ENCODE measurements around the gene CNOT6. TPM values are rescaled to one million over a fixed set of nuclear protein-coding genes. Genes with fewer than 3 reads are reported as not detected.

CNOT6 gene
- total RNA-seq, 1 experiment from 2014 or later, result 59.1 TPM

DNA sequence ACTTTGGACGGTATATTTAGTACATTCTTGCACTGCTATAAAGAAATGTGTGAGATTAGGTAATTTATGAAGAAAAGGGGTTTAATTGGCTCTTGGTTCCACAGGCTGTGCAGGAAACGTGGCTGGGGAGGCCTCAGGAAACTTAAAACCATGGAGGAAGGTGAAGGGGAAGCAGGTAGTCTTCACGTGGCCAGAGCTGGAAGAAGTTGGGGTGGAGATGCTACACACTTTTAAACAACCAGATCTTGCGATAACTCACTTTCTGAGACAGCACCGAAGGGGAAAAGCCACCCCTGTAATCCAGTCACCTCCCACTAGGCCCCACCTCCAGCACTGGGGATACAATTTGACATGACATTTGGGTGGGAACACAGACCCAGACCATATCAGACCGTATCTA is 13.5 kb downstream of the CNOT6 start:
- TF ChIP-seq POLR2AphosphoS5 (IDR thresholded peaks at IDR 0.05; ENCODE audit: low read depth, low read length) (no peak), JUND (IDR thresholded peaks at IDR 0.05) (no peak), EGR1 (IDR thresholded peaks at IDR 0.05; ENCODE audit: low read depth) (no peak), SIN3A (IDR thresholded peaks at IDR 0.05; ENCODE audit: low read depth) (no peak), CEBPB (IDR thresholded peaks at IDR 0.05; ENCODE audit: low read depth) (no peak), ZFX (IDR thresholded peaks at IDR 0.05) (no peak), ELF1 (IDR thresholded peaks at IDR 0.05; ENCODE audit: borderline replicate concordance, low read depth) (no peak), SP1 (IDR thresholded peaks at IDR 0.05; ENCODE audit: low read depth) (no peak), POLR2A (IDR thresholded peaks at IDR 0.05; ENCODE audit: borderline replicate concordance, extremely low read depth, insufficient read depth, insufficient read length) (no peak), SRF (IDR thresholded peaks at IDR 0.05; ENCODE audit: low read depth) (no peak), TCF7L2 (IDR thresholded peaks at IDR 0.05; ENCODE audit: borderline replicate concordance, extremely low read depth, insufficient read depth, insufficient read length) (no peak)
- TF ChIP-seq, protein P1, sequence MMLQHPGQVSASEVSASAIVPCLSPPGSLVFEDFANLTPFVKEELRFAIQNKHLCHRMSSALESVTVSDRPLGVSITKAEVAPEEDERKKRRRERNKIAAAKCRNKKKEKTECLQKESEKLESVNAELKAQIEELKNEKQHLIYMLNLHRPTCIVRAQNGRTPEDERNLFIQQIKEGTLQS (IDR thresholded peaks at IDR 0.05), result no peak

DNA sequence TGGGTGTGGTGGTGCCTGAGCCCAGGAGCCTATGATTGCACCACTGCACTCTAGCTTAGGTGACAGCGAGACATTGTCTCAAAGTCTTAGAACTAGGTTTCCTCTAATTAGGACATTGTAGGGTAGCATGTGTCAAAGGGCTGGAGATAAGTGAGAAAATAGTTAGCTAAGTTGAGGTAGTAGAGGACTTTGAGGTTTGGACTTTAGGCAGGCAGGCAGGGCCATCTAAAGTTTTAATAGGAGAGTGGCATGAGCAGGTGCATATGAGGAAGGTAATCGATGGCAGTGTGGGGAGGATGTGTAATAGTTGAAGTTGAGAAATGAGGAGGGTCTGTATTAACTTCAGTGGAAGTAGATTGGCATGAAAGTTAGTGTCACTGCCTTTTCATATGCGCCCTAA is 21.1 kb downstream of the CNOT6 start:
- ChIA-PET CTCF (no interaction called here), POLR2A (no interaction called here), RAD21 (ENCODE audit: low non-redundant PET in 1 of 2, low total read pairs in 2 of 2, uncharacterized antibody in 2 of 2, unreplicated experiment in 2 of 2) (no interaction called here)
- H3K4me1 ChIP-seq (ENCODE audit: control insufficient read depth in 1 of 2, insufficient read depth in 2 of 2, low read length in 2 of 2), result no peaks in the 10 kb centered on the region
- intact Hi-C loops (cut with micrococcal nuclease), result no loop called here
- BruUV-seq (replicated peaks), result no TSS peak
- no peaks in the 10 kb centered on the region for H3K9me2 ChIP-seq (ENCODE audit: insufficient read depth)
- peaks cover 81% of the 10 kb centered on the region for H3K79me2 ChIP-seq (ENCODE audit: insufficient read depth, low read length)
- DNase-seq (ENCODE audit: low read depth, low spot score) (no peak), ATAC-seq (no peak)
- H3K4me2 ChIP-seq (ENCODE audit: low read length), result no peak overlapping the region
- H3K9me3 ChIP-seq (ENCODE audit: control insufficient read depth in 1 of 2, insufficient read depth in 1 of 2, low read depth in 1 of 2, low read length in 2 of 2), result no peaks in the 10 kb centered on the region
- no peaks in the 10 kb centered on the region for H4K20me1 ChIP-seq (ENCODE audit: insufficient read depth)
- H2AFZ ChIP-seq (ENCODE audit: low read depth, low read length, poor library complexity, severe bottlenecking), result no peak overlapping the region
- no peak overlapping the region for H3K4me3 ChIP-seq (replicated peaks in 1 of 2; ENCODE audit: low read depth in 1 of 2, low read length in 2 of 2)
- H3K36me3 ChIP-seq (ENCODE audit: control insufficient read depth in 1 of 2, insufficient read depth in 2 of 2, low read length in 2 of 2), result no peaks in the 10 kb centered on the region
- no peak overlapping the region for H3K9ac ChIP-seq (ENCODE audit: low read length)
- no peaks in the 10 kb centered on the region for H3K27me3 ChIP-seq (ENCODE audit: insufficient read depth, low read length)
- H3K27ac ChIP-seq (ENCODE audit: low read depth, low read length), result no peak overlapping the region
- TF ChIP-seq, protein P2, sequence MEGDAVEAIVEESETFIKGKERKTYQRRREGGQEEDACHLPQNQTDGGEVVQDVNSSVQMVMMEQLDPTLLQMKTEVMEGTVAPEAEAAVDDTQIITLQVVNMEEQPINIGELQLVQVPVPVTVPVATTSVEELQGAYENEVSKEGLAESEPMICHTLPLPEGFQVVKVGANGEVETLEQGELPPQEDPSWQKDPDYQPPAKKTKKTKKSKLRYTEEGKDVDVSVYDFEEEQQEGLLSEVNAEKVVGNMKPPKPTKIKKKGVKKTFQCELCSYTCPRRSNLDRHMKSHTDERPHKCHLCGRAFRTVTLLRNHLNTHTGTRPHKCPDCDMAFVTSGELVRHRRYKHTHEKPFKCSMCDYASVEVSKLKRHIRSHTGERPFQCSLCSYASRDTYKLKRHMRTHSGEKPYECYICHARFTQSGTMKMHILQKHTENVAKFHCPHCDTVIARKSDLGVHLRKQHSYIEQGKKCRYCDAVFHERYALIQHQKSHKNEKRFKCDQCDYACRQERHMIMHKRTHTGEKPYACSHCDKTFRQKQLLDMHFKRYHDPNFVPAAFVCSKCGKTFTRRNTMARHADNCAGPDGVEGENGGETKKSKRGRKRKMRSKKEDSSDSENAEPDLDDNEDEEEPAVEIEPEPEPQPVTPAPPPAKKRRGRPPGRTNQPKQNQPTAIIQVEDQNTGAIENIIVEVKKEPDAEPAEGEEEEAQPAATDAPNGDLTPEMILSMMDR (IDR thresholded peaks at IDR 0.05 in 2 of 3, conservative IDR thresholded peaks at IDR 0.05 in 1 of 3; ENCODE audit: borderline replicate concordance in 1 of 3, insufficient read depth in 1 of 3, low read depth in 2 of 3, low read length in 2 of 3), result no peak
- TF ChIP-seq SP1 (IDR thresholded peaks at IDR 0.05; ENCODE audit: low read depth) (no peak), POLR2AphosphoS5 (IDR thresholded peaks at IDR 0.05; ENCODE audit: low read depth, low read length) (no peak), TCF7L2 (IDR thresholded peaks at IDR 0.05; ENCODE audit: borderline replicate concordance, extremely low read depth, insufficient read depth, insufficient read length) (no peak), CEBPB (IDR thresholded peaks at IDR 0.05; ENCODE audit: low read depth) (no peak), RAD21 (IDR thresholded peaks at IDR 0.05; ENCODE audit: low read depth) (no peak), JUND (IDR thresholded peaks at IDR 0.05) (no peak), EZH2phosphoT487 (IDR thresholded peaks at IDR 0.05; ENCODE audit: borderline replicate concordance) (no peak)
- TF ChIP-seq, protein P3, sequence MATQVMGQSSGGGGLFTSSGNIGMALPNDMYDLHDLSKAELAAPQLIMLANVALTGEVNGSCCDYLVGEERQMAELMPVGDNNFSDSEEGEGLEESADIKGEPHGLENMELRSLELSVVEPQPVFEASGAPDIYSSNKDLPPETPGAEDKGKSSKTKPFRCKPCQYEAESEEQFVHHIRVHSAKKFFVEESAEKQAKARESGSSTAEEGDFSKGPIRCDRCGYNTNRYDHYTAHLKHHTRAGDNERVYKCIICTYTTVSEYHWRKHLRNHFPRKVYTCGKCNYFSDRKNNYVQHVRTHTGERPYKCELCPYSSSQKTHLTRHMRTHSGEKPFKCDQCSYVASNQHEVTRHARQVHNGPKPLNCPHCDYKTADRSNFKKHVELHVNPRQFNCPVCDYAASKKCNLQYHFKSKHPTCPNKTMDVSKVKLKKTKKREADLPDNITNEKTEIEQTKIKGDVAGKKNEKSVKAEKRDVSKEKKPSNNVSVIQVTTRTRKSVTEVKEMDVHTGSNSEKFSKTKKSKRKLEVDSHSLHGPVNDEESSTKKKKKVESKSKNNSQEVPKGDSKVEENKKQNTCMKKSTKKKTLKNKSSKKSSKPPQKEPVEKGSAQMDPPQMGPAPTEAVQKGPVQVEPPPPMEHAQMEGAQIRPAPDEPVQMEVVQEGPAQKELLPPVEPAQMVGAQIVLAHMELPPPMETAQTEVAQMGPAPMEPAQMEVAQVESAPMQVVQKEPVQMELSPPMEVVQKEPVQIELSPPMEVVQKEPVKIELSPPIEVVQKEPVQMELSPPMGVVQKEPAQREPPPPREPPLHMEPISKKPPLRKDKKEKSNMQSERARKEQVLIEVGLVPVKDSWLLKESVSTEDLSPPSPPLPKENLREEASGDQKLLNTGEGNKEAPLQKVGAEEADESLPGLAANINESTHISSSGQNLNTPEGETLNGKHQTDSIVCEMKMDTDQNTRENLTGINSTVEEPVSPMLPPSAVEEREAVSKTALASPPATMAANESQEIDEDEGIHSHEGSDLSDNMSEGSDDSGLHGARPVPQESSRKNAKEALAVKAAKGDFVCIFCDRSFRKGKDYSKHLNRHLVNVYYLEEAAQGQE (IDR thresholded peaks at IDR 0.05; ENCODE audit: low read depth), result no peak
- TF ChIP-seq, protein P4, sequence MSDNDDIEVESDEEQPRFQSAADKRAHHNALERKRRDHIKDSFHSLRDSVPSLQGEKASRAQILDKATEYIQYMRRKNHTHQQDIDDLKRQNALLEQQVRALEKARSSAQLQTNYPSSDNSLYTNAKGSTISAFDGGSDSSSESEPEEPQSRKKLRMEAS (IDR thresholded peaks at IDR 0.05), result no peak

More for the DNA sequence above, 13.5 kb downstream of the CNOT6 start:
- H2AFZ ChIP-seq (ENCODE audit: low read depth, low read length, poor library complexity, severe bottlenecking), result no peak overlapping the region
- no peaks in the 10 kb centered on the region for H3K9me2 ChIP-seq (ENCODE audit: insufficient read depth)
- no peaks in the 10 kb centered on the region for H3K4me1 ChIP-seq (ENCODE audit: control insufficient read depth in 1 of 2, insufficient read depth in 2 of 2, low read length in 2 of 2)
- no peak overlapping the region for H3K9ac ChIP-seq (ENCODE audit: low read length)
- CTCF ChIA-PET, result no interaction called here
- 0 out of 4 replicates have a peak, but pooled peaks cover 2 to 3% of the 10 kb centered on the region in 2 experiments for H3K36me3 ChIP-seq (ENCODE audit: control insufficient read depth in 1 of 2, insufficient read depth in 2 of 2, low read length in 2 of 2)
- H3K4me3 ChIP-seq (replicated peaks in 1 of 2; ENCODE audit: low read depth in 1 of 2, low read length in 2 of 2), result no peak overlapping the region
- ATAC-seq (no peak), DNase-seq (ENCODE audit: low read depth, low spot score) (no peak)
- no peak overlapping the region for H3K27ac ChIP-seq (ENCODE audit: low read depth, low read length)
- peaks cover 9% of the 10 kb centered on the region; the same call in 1 of the 2 replicates for H4K20me1 ChIP-seq (ENCODE audit: insufficient read depth)
- no TSS peak for BruUV-seq (replicated peaks)
- H3K27me3 ChIP-seq (ENCODE audit: insufficient read depth, low read length), result no peaks in the 10 kb centered on the region
- no peaks in the 10 kb centered on the region for H3K9me3 ChIP-seq (ENCODE audit: control insufficient read depth in 1 of 2, insufficient read depth in 1 of 2, low read depth in 1 of 2, low read length in 2 of 2)
- intact Hi-C loops (cut with micrococcal nuclease), result no loop called here
- RAD21 ChIA-PET (ENCODE audit: low non-redundant PET in 1 of 2, low total read pairs in 2 of 2, uncharacterized antibody in 2 of 2, unreplicated experiment in 2 of 2), result no interaction called here
- POLR2A ChIA-PET, result no interaction called here
- H3K4me2 ChIP-seq (ENCODE audit: low read length), result no peak overlapping the region
- H3K79me2 ChIP-seq (ENCODE audit: insufficient read depth, low read length), result peaks cover 85% of the 10 kb centered on the region

Measured in HCT116 (cell line).